Subcutaneous abdominal adipose tissue (tissue), 5 donors: ENCODE results near the gene ZNF276.

Experiments
- H3K27ac ChIP-seq: one replicate; pipeline ENCODE4 v1.7.0; 2013; ENCODE audit warnings: low read depth, mild to moderate bottlenecking, inconsistent platforms, low read length, moderate library complexity
- H3K27me3 ChIP-seq, 5 donors: one replicate each; pipeline ENCODE4 v1.7.0; 2013; ENCODE audit warnings: low read length in 5 of 5, inconsistent platforms in 1 of 5; ENCODE audit not compliant: control insufficient read depth in 5 of 5, insufficient read depth in 4 of 5
- H3K36me3 ChIP-seq, 5 donors: one replicate each; pipeline ENCODE4 v1.7.0; 2013; ENCODE audit warnings: low read length in 5 of 5; ENCODE audit not compliant: control insufficient read depth in 5 of 5, insufficient read depth in 5 of 5
- H3K4me1 ChIP-seq, 5 donors: one replicate each; pipeline ENCODE4 v1.7.0; 2013; ENCODE audit warnings: low read length in 5 of 5, mild to moderate bottlenecking in 3 of 5, moderate library complexity in 1 of 5; ENCODE audit not compliant: control insufficient read depth in 5 of 5, insufficient read depth in 5 of 5
- H3K4me3 ChIP-seq, 5 donors: one replicate each; pipeline ENCODE4 v1.7.0; 2013; ENCODE audit warnings: low read length in 5 of 5, low read depth in 1 of 5
- H3K9ac ChIP-seq, 5 donors: one replicate each; pipeline ENCODE4 v1.7.0; 2013; ENCODE audit warnings: low read length in 5 of 5, mild to moderate bottlenecking in 4 of 5, moderate library complexity in 3 of 5
- H3K9me3 ChIP-seq, 5 donors: one replicate each; pipeline ENCODE4 v1.7.0; 2013; ENCODE audit warnings: low read length in 5 of 5; ENCODE audit not compliant: control insufficient read depth in 5 of 5
- donor health status: healthy.
- donor health status: healthy.
- donor health status: healthy.
- donor health status: healthy.
- donor health status: healthy.

Gene ZNF276

GRCh38 chr16:89727406-89728120 lies 6.2 kb downstream of the ZNF276 start:
- no peaks in the 10 kb centered on the region for H3K27me3 ChIP-seq
- no peak overlapping the region for H3K27ac ChIP-seq
- H3K9me3 ChIP-seq = no peaks in the 10 kb centered on the region
- H3K4me3 ChIP-seq = no peak overlapping the region
- H3K36me3 ChIP-seq = peaks cover 0 to 77% (median 63%) of the 10 kb centered on the region in 5 donors
- H3K4me1 ChIP-seq = peaks cover 4 to 19% (median 17%) of the 10 kb centered on the region in 5 donors
- H3K9ac ChIP-seq = no peak overlapping the region

- H3K27me3 ChIP-seq = no peaks in the 10 kb centered on the region
- no peak overlapping the region for H3K4me3 ChIP-seq
- no peaks in the 10 kb centered on the region for H3K9me3 ChIP-seq
- H3K4me1 ChIP-seq = peaks cover 0 to 3% (median 0%) of the 10 kb centered on the region in 5 donors
- no peak overlapping the region for H3K27ac ChIP-seq
- no peak overlapping the region for H3K9ac ChIP-seq
- H3K36me3 ChIP-seq = peaks cover 0 to 77% (median 65%) of the 10 kb centered on the region in 5 donors
These were observed 8.0 kb downstream of the ZNF276 start for GRCh38 chr16:89729293-89729692.

- no peaks in the 10 kb centered on the region for H3K9me3 ChIP-seq
- no peak overlapping the region for H3K9ac ChIP-seq
- no peaks in the 10 kb centered on the region for H3K4me1 ChIP-seq
- no peak overlapping the region for H3K27ac ChIP-seq
- no peaks in the 10 kb centered on the region for H3K27me3 ChIP-seq
- peaks cover 0 to 80% (median 69%) of the 10 kb centered on the region in 5 donors for H3K36me3 ChIP-seq
- no peak overlapping the region for H3K4me3 ChIP-seq
These were observed 8.7 kb downstream of the ZNF276 start for GRCh38 chr16:89729863-89730593.

GRCh38 chr16:89730610-89731234 lies 9.4 kb downstream of the ZNF276 start:
- Histone ChIP-seq H3K9me3 (no peaks in the 10 kb centered on the region), H3K9ac (no peak overlapping the region), H3K27ac (no peak overlapping the region), H3K4me3 (no peak overlapping the region), H3K4me1 (no peaks in the 10 kb centered on the region), H3K36me3 (peaks cover 0 to 87% (median 76%) of the 10 kb centered on the region in 5 donors), H3K27me3 (no peaks in the 10 kb centered on the region)

GRCh38 chr16:89732142-89732917 lies 11.0 kb downstream of the ZNF276 start:
- Histone ChIP-seq H3K27me3 (no peaks in the 10 kb centered on the region), H3K4me1 (no peaks in the 10 kb centered on the region), H3K27ac (no peak overlapping the region), H3K4me3 (no peak overlapping the region), H3K36me3 (peaks cover 0 to 96% (median 82%) of the 10 kb centered on the region in 5 donors), H3K9me3 (no peaks in the 10 kb centered on the region), H3K9ac (no peak overlapping the region)

GRCh38 chr16:89732918-89733242 lies 11.5 kb downstream of the ZNF276 start:
- no peaks in the 10 kb centered on the region for H3K27me3 ChIP-seq
- no peak overlapping the region for H3K4me3 ChIP-seq
- H3K9ac ChIP-seq = no peak overlapping the region
- H3K27ac ChIP-seq = no peak overlapping the region
- H3K36me3 ChIP-seq = peaks cover 0 to 96% (median 82%) of the 10 kb centered on the region in 5 donors
- no peaks in the 10 kb centered on the region for H3K9me3 ChIP-seq
- H3K4me1 ChIP-seq = no peaks in the 10 kb centered on the region

- no peaks in the 10 kb centered on the region for H3K9me3 ChIP-seq
- peaks cover 0 to 98% (median 86%) of the 10 kb centered on the region in 5 donors for H3K36me3 ChIP-seq
- H3K27ac ChIP-seq = no peak overlapping the region
- no peaks in the 10 kb centered on the region for H3K4me1 ChIP-seq
- H3K4me3 ChIP-seq = no peak overlapping the region
- H3K27me3 ChIP-seq = no peaks in the 10 kb centered on the region
- no peak overlapping the region for H3K9ac ChIP-seq
These were observed 12.0 kb downstream of the ZNF276 start for GRCh38 chr16:89733322-89733721.

GRCh38 chr16:89733792-89734191 lies 12.5 kb downstream of the ZNF276 start:
- no peak overlapping the region for H3K9ac ChIP-seq
- H3K4me1 ChIP-seq = no peaks in the 10 kb centered on the region
- H3K9me3 ChIP-seq = no peaks in the 10 kb centered on the region
- peaks cover 0 to 99% (median 89%) of the 10 kb centered on the region in 5 donors for H3K36me3 ChIP-seq
- H3K27me3 ChIP-seq = no peaks in the 10 kb centered on the region
- H3K27ac ChIP-seq = no peak overlapping the region
- no peak overlapping the region for H3K4me3 ChIP-seq

- Histone ChIP-seq H3K27me3 (no peaks in the 10 kb centered on the region), H3K27ac (no peak overlapping the region), H3K9ac (no peak overlapping the region), H3K36me3 (peaks cover 0 to 100% (median 83%) of the 10 kb centered on the region in 5 donors), H3K4me3 (no peak overlapping the region), H3K4me1 (no peaks in the 10 kb centered on the region), H3K9me3 (no peaks in the 10 kb centered on the region)
These were observed 15.2 kb downstream of the ZNF276 start for GRCh38 chr16:89736554-89736953.
